IMR-90 (cell line): ENCODE data around the gene SYNE3. TPM values are rescaled to one million over a fixed set of nuclear protein-coding genes. Genes with fewer than 3 reads are reported as not detected.

Source experiments
- ATAC-seq: fragments of 200-7000 bp; cut with Tn5 transposase; 2 replicates; pipeline ENCODE4 v1.9.1; 2020; ENCODE audit warnings: low read depth, mild to moderate bottlenecking, moderate library complexity
- BruUV-seq: library from RNA; stranded (reverse); fragments of 400-500 nt; replicated peaks from 2 replicates; lab custom pipeline; 2021; lab: Mats Ljungman, UMichigan
- CTCF ChIA-PET: fragments of 300-600 bp; formaldehyde crosslinking; extraction: SDS; loops from one replicate; lab custom pipeline; 2021; ENCODE audit warnings: antibody characterized with exemption; lab: Yijun Ruan, JAX
- POLR2A ChIA-PET: fragments of 300-600 bp; sonication (Branson Sonifier 250); formaldehyde crosslinking; loops from one replicate; lab custom pipeline; 2022; ENCODE audit warnings: antibody characterized with exemption; ENCODE audit not compliant: unreplicated experiment; lab: Charles Lee
- DNase-seq: peaks from one replicate; pipeline ENCODE4 v3.0.0; 2013
- H2AFZ ChIP-seq: replicated peaks from 2 replicates; pipeline ENCODE3; 2013; ENCODE audit warnings: low read length, mild to moderate bottlenecking; ENCODE audit not compliant: poor library complexity
- H2AK5ac ChIP-seq: 2 replicates; pipeline ENCODE4 v1.6.1; 2013; ENCODE audit warnings: low read depth, low read length, inconsistent platforms
- H2AK9ac ChIP-seq: replicated peaks from 2 replicates; pipeline ENCODE3; 2013; ENCODE audit warnings: mild to moderate bottlenecking, low read depth, low read length, moderate library complexity; ENCODE audit not compliant: poor library complexity
- H2BK120ac ChIP-seq: 2 replicates; pipeline ENCODE4 v1.6.1; 2013; ENCODE audit warnings: low read depth, low read length, inconsistent platforms
- H2BK15ac ChIP-seq: 3 replicates; pipeline ENCODE4 v1.6.1; 2013; ENCODE audit warnings: low read depth, low read length, inconsistent platforms
- H2BK20ac ChIP-seq: 2 replicates; pipeline ENCODE4 v1.6.1; 2013; ENCODE audit warnings: low read depth, mild to moderate bottlenecking, inconsistent platforms, low read length, moderate library complexity
- H2BK5ac ChIP-seq: 2 replicates; pipeline ENCODE4 v1.6.1; 2013; ENCODE audit warnings: mild to moderate bottlenecking, low read depth, low read length, inconsistent platforms; ENCODE audit not compliant: poor library complexity, severe bottlenecking
- H3K14ac ChIP-seq: replicated peaks from 2 replicates; pipeline ENCODE4 v1.6.1; 2013; ENCODE audit warnings: low read depth, low read length, inconsistent platforms
- H3K18ac ChIP-seq: 2 replicates; pipeline ENCODE4 v1.6.1; 2013; ENCODE audit warnings: low read depth, low read length, control low read depth
- H3K23ac ChIP-seq: 2 replicates; pipeline ENCODE4 v1.6.1; 2013; ENCODE audit warnings: low read depth, low read length, inconsistent platforms
- H3K27ac ChIP-seq: 2 replicates; pipeline ENCODE4 v1.5.1; 2013; ENCODE audit warnings: mild to moderate bottlenecking, control low read depth, low read length; ENCODE audit not compliant: insufficient read depth
- H3K27me3 ChIP-seq: 2 replicates; pipeline ENCODE4 v1.6.1; 2013; ENCODE audit warnings: low read length; ENCODE audit not compliant: control insufficient read depth, insufficient read depth
- H3K36me3 ChIP-seq: 2 replicates; pipeline ENCODE4 v1.6.1; 2013; ENCODE audit warnings: low read length, mixed read lengths; ENCODE audit not compliant: control insufficient read depth, insufficient read depth
- H3K4ac ChIP-seq: 2 replicates; pipeline ENCODE4 v1.6.1; 2013; ENCODE audit warnings: low read depth, low read length, inconsistent platforms
- H3K4me1 ChIP-seq: 2 replicates; pipeline ENCODE4 v1.6.1; 2013; ENCODE audit warnings: low read length, mixed read lengths; ENCODE audit not compliant: control insufficient read depth, insufficient read depth
- H3K4me2 ChIP-seq: 2 replicates; pipeline ENCODE4 v1.6.1; 2013; ENCODE audit warnings: low read depth, mild to moderate bottlenecking, control low read depth, low read length, moderate library complexity
- H3K4me3 ChIP-seq: 2 replicates; pipeline ENCODE4 v1.5.1; 2013; ENCODE audit warnings: low read depth, mild to moderate bottlenecking, control low read depth, low read length, moderate library complexity; ENCODE audit not compliant: insufficient read depth
- H3K56ac ChIP-seq: 2 replicates; pipeline ENCODE4 v1.6.1; 2013; ENCODE audit warnings: low read length, inconsistent platforms; ENCODE audit not compliant: insufficient read depth; ENCODE audit errors: extremely low read depth
- H3K79me1 ChIP-seq, 2 experiments: 2 replicates each; pipeline ENCODE4 v1.6.1; 2013; ENCODE audit warnings: low read length in 2 of 2, inconsistent platforms in 1 of 2, low read depth in 1 of 2
- H3K9ac ChIP-seq: 2 replicates; pipeline ENCODE4 v1.6.1; 2013; ENCODE audit warnings: low read depth, low read length, control low read depth
- H3K9me1 ChIP-seq: 2 replicates; pipeline ENCODE4 v1.6.1; 2013; ENCODE audit warnings: low read length, inconsistent platforms; ENCODE audit not compliant: insufficient read depth
- H3K9me3 ChIP-seq: 2 replicates; pipeline ENCODE4 v1.6.1; 2013; ENCODE audit warnings: low read length; ENCODE audit not compliant: control insufficient read depth, insufficient read depth
- H4K20me1 ChIP-seq: 2 replicates; pipeline ENCODE4 v1.6.1; 2013; ENCODE audit warnings: low read length, inconsistent platforms; ENCODE audit not compliant: insufficient read depth
- H4K5ac ChIP-seq: 2 replicates; pipeline ENCODE4 v1.6.1; 2013; ENCODE audit warnings: mild to moderate bottlenecking, low read depth, low read length, control low read depth
- H4K8ac ChIP-seq, 2 experiments: 2 replicates each; pipeline ENCODE4 v1.6.1; 2013; ENCODE audit warnings: low read depth in 2 of 2, low read length in 2 of 2, control low read depth in 1 of 2, inconsistent platforms in 1 of 2
- H4K91ac ChIP-seq: 2 replicates; pipeline ENCODE4 v1.6.1; 2013; ENCODE audit warnings: low read depth, low read length, inconsistent platforms; ENCODE audit not compliant: insufficient read depth
- BHLHE40 ChIP-seq: fragments of 150-350 bp; IDR thresholded peaks from 2 replicates; pipeline ENCODE4 v1.6.1; 2016; ENCODE audit warnings: mild to moderate bottlenecking, low read depth, low read length
- FOS ChIP-seq: fragments of 150-350 bp; IDR thresholded peaks from 2 replicates; pipeline ENCODE4 v1.6.1; 2016; ENCODE audit warnings: low read depth, low read length
- MAFK ChIP-seq: IDR thresholded peaks from 2 replicates; pipeline ENCODE4 v1.6.1; 2012; ENCODE audit warnings: low read depth, low read length, improper control_type of control experiment
- MXI1 ChIP-seq: IDR thresholded peaks from 2 replicates; pipeline ENCODE4 v1.6.1; 2012; ENCODE audit warnings: low read depth, mild to moderate bottlenecking, low read length, moderate library complexity, borderline replicate concordance
- NFE2L2 ChIP-seq: fragments of 150-350 bp; IDR thresholded peaks from 2 replicates; pipeline ENCODE4 v1.6.1; 2016; ENCODE audit warnings: low read depth, mild to moderate bottlenecking, low read length
- POLR2A ChIP-seq: IDR thresholded peaks from 2 replicates; pipeline ENCODE4 v1.6.1; 2012; ENCODE audit warnings: mild to moderate bottlenecking, low read depth, low read length
- RCOR1 ChIP-seq: IDR thresholded peaks from 2 replicates; pipeline ENCODE4 v1.6.1; 2012; ENCODE audit warnings: mild to moderate bottlenecking, low read length, improper control_type of control experiment; ENCODE audit not compliant: insufficient replicate concordance
- RFX5 ChIP-seq: IDR thresholded peaks from 2 replicates; pipeline ENCODE4 v1.8.0; 2012; ENCODE audit warnings: low read depth, mild to moderate bottlenecking, low read length, moderate library complexity
- WGBS, 2 experiments: methylation state at CpG; one replicate each; pipeline versions ENCODE4 v1.1.5 to v1.1.7; 2013; ENCODE audit warnings: missing lambda C conversion rate in 2 of 2; ENCODE audit not compliant: insufficient read length in 1 of 2; ENCODE audit errors: extremely low coverage in 2 of 2; 5-methylcytosine and 5-hydroxymethylcytosine counted together
- dilution Hi-C: fragments of 300-500 bp; cut with HindIII; formaldehyde crosslinking; loops from one replicate; pipeline ENCODE4 v1.14.3; 2018; ENCODE audit warnings: low sequenced_read_pairs; ENCODE audit not compliant: unreplicated experiment
- in situ Hi-C: fragments of 300-500 bp; cut with MboI; formaldehyde crosslinking; loops from 3 replicates; pipeline ENCODE4 v1.14.3; 2019; ENCODE audit warnings: low sequenced_read_pairs, inconsistent platforms, mixed read lengths
- intact Hi-C: fragments of 100-400 bp; cut with micrococcal nuclease; formaldehyde crosslinking; loops from 2 replicates; pipeline ENCODE4 v1.10.0; 2022
- polyA plus RNA-seq, 3 experiments: library from polyadenylated mRNA; depleted of rRNA; stranded (reverse); fragments of >200 nt; gene quantifications; 2 replicates each; pipeline ENCODE4 v1.2.3, GENCODE V29; 2012; ENCODE audit warnings: low replicate concordance in 1 of 3
- total RNA-seq: library from RNA; depleted of rRNA; stranded (reverse); fragments of >200 nt; gene quantifications from 2 replicates; pipeline ENCODE4 v1.2.3, GENCODE V29; 2012
- TF ChIP-seq, protein P1 (sequence below): fragments of 150-350 bp; IDR thresholded peaks from 2 replicates; pipeline ENCODE4 v1.6.1; 2017; ENCODE audit warnings: mild to moderate bottlenecking, antibody characterized with exemption, low read length, low read depth
- TF ChIP-seq, protein P2 (sequence below): fragments of 150-350 bp; IDR thresholded peaks from 2 replicates; pipeline ENCODE4 v1.6.1; 2016; ENCODE audit warnings: low read depth, mild to moderate bottlenecking, low read length, moderate library complexity, borderline replicate concordance

Gene SYNE3
- total and polyA plus RNA-seq, 2 of the 4 experiments (the other 2 are of a cell fraction), result 2.9 to 5.0 TPM

DNA sequence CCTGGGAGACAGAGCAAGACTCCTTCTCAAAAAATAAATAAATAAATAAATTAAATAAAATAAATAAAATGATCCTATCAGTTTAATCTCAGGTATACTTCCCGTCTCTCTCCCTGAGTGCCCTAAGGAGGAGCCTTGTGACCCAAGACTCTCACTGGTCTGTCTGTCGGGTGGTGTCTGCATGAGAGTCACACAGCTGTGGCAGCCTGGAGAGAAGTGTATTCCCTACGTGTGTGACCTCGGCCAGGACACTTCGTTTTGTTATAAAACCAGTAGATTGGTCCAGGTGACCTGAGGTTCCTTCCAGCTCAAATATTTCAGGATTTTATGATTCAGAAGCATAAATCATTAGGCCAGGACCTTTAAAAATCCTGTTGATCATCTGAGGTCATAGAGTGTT, 4.8 kb downstream of the SYNE3 start:
- Histone ChIP-seq H4K5ac (no peak overlapping the region), H2AK5ac (no peak overlapping the region), H3K9me1 (peaks cover 33% of the 10 kb centered on the region), H2BK15ac (no peak overlapping the region), H3K4me2 (no peak overlapping the region), H2AFZ (no peak overlapping the region), H3K23ac (no peak overlapping the region), H3K4me1 (peaks cover 23% of the 10 kb centered on the region), H2BK20ac (no peak overlapping the region), H3K79me1 (peaks cover 6 to 74% of the 10 kb centered on the region in 2 experiments; a peak in 3 of 4 replicates), H3K27ac (no peak overlapping the region), H3K56ac (no peak overlapping the region), H3K14ac (no peak overlapping the region), H2BK5ac (no peak overlapping the region), H2BK120ac (no peak overlapping the region), H3K18ac (no peak overlapping the region), H3K4ac (no peak overlapping the region), H3K36me3 (no peaks in the 10 kb centered on the region), H3K9ac (no peak overlapping the region), H4K91ac (no peak overlapping the region), H3K27me3 (no peaks in the 10 kb centered on the region), H3K4me3 (no peak overlapping the region), H2AK9ac (no peak overlapping the region), H4K8ac (no peak overlapping the region), H4K20me1 (no peaks in the 10 kb centered on the region; the same call in 1 of the 2 replicates), H3K9me3 (no peaks in the 10 kb centered on the region)
- POLR2A ChIA-PET, result no interaction called here
- DNase-seq, result no peak
- TF ChIP-seq RFX5 (no peak), BHLHE40 (no peak), MXI1 (no peak), MAFK (no peak), POLR2A (no peak), RCOR1 (no peak), FOS (no peak), NFE2L2 (no peak)
- TF ChIP-seq, protein P1, sequence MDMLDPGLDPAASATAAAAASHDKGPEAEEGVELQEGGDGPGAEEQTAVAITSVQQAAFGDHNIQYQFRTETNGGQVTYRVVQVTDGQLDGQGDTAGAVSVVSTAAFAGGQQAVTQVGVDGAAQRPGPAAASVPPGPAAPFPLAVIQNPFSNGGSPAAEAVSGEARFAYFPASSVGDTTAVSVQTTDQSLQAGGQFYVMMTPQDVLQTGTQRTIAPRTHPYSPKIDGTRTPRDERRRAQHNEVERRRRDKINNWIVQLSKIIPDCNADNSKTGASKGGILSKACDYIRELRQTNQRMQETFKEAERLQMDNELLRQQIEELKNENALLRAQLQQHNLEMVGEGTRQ, result no peak
- TF ChIP-seq, protein P2, sequence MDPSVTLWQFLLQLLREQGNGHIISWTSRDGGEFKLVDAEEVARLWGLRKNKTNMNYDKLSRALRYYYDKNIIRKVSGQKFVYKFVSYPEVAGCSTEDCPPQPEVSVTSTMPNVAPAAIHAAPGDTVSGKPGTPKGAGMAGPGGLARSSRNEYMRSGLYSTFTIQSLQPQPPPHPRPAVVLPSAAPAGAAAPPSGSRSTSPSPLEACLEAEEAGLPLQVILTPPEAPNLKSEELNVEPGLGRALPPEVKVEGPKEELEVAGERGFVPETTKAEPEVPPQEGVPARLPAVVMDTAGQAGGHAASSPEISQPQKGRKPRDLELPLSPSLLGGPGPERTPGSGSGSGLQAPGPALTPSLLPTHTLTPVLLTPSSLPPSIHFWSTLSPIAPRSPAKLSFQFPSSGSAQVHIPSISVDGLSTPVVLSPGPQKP, result no peak
- 100% methylated on average over 1 of the region's 5 CpGs; no CpG with 5 or more reads in 1 of the 2 experiments for WGBS, 2 experiments
- BruUV-seq, result no TSS peak
- CTCF ChIA-PET, result interaction anchor here (0.7 to 1.6 kb wide), 2 partner anchors 16 to 19 kb away, joined by 3 to 4 read pairs; no protein-coding TSS in a partner anchor
- intact Hi-C loops, result no loop called here
- dilution Hi-C loops, result no loop called here
- in situ Hi-C loops, result loop anchor here (25.0 kb wide), 1 partner anchor 374 kb away; no protein-coding TSS in a partner anchor
- ATAC-seq, result no peak
